ENCODE data around the gene TNPO3.
"Not testable (repeated sequence)": the region's sequence is repeated elsewhere in the genome, so short reads cannot be mapped to it uniquely, and the experiment has no call there.

Gene TNPO3

DNA sequence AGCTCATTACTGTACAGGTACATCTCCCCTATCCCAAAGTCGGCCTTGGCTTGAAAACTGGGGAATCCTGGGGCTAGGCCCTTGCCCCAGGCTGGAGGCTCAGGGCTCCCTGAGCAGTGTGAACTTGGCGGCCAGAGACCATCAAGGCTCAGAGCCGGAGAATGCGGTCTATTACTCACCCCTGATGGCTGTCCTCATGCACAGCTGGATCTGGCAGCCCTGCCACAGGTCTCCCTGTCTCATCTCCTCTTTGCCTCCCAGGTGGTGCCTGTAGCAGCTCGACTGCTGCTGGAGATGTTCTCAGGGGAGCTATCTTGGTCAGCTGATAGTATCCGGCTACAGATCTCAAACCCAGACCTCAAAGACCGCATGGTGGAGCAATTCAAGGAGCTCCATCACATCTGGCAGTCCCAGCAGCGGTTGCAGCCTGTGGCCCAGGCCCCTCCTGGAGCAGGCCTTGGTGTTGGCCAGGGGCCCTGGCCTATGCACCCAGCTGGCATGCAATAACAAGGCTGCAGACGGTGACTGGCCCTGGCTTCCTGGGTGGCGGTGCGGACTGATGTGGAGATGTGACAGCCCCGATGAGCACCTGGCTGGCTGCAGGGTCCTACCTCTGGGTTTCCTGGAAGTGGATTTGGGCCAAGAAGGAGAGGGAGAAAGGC lies 106.5 kb downstream of the TNPO3 start:
- TF ChIP-seq, protein P1, sequence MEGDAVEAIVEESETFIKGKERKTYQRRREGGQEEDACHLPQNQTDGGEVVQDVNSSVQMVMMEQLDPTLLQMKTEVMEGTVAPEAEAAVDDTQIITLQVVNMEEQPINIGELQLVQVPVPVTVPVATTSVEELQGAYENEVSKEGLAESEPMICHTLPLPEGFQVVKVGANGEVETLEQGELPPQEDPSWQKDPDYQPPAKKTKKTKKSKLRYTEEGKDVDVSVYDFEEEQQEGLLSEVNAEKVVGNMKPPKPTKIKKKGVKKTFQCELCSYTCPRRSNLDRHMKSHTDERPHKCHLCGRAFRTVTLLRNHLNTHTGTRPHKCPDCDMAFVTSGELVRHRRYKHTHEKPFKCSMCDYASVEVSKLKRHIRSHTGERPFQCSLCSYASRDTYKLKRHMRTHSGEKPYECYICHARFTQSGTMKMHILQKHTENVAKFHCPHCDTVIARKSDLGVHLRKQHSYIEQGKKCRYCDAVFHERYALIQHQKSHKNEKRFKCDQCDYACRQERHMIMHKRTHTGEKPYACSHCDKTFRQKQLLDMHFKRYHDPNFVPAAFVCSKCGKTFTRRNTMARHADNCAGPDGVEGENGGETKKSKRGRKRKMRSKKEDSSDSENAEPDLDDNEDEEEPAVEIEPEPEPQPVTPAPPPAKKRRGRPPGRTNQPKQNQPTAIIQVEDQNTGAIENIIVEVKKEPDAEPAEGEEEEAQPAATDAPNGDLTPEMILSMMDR (IDR thresholded peaks at IDR 0.05; ENCODE audit: low read depth, low read length, missing control alignments), result no peak
- in situ Hi-C loops (cut with HindIII; ENCODE audit: low sequenced_read_pairs), result no loop called here
- DNase-seq (ENCODE audit: low read depth), result no peak
- no peak overlapping the region for H3K4me3 ChIP-seq (ENCODE audit: low read depth, low read length)

- H3K4me3 ChIP-seq (ENCODE audit: low read depth, low read length), result no peak overlapping the region
- TF ChIP-seq, protein P1 (IDR thresholded peaks at IDR 0.05; ENCODE audit: low read depth, low read length, missing control alignments), result no peak
- no peak for DNase-seq (ENCODE audit: low read depth)
- in situ Hi-C loops (cut with HindIII; ENCODE audit: low sequenced_read_pairs), result no loop called here
These were observed 107.1 kb downstream of the TNPO3 start for GRCh38 chr7:128947854-128948253.

GRCh38 chr7:128946936-128947830 lies 107.7 kb downstream of the TNPO3 start:
- no peak for DNase-seq (ENCODE audit: low read depth)

GRCh38 chr7:128945668-128946366 lies 109.1 kb downstream of the TNPO3 start:
- H3K4me3 ChIP-seq (ENCODE audit: low read depth, low read length), result no peak overlapping the region
- TF ChIP-seq, protein P1 (IDR thresholded peaks at IDR 0.05; ENCODE audit: low read depth, low read length, missing control alignments), result no peak
- DNase-seq (ENCODE audit: low read depth), result no peak
- in situ Hi-C loops (cut with HindIII; ENCODE audit: low sequenced_read_pairs), result no loop called here

More at GRCh38 chr7:128946936-128947830, 107.7 kb downstream of the TNPO3 start:
- TF ChIP-seq, protein P1 (IDR thresholded peaks at IDR 0.05; ENCODE audit: low read depth, low read length, missing control alignments), result peak; percentile 6
- no peak overlapping the region for H3K4me3 ChIP-seq (ENCODE audit: low read depth, low read length)
- in situ Hi-C loops (cut with HindIII; ENCODE audit: low sequenced_read_pairs), result no loop called here

DNA sequence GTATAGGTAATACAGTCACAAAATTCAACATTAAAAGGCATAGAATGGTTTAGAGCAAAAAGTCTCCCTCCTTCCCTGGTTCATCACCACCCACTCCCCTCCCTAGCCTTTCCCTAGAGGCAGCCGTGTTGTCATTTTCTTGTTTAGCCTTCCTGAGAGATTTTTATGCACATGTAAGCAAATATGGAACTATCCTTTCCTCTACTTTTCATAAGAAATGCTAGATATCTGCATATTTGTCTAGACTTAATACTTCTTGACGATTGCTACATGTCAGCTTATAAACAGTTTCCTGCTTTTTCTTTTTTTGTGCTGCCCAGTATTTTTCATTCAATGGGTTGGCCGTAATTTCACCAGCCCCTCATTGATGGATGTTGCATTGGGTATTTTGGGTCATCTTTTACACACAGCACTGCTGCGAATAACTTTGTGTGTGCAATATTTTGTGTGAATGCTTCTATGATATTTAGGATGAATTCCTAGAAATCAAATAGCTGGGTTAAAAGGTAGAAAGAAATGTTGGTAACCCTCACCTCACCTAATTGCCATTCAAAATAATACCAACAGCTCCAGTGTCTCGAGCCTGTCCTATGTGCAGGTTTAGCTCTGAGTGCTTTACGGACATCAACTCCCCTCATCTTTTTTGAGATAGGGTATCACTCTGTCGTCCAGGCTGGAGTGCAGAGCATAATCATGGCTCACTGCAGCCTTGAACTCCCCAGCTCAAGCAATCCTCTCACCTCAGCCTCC lies 110.2 kb downstream of the TNPO3 start:
- H3K4me3 ChIP-seq (ENCODE audit: low read depth, low read length), result no peak overlapping the region
- in situ Hi-C loops (cut with HindIII; ENCODE audit: low sequenced_read_pairs), result no loop called here
- TF ChIP-seq, protein P1 (IDR thresholded peaks at IDR 0.05; ENCODE audit: low read depth, low read length, missing control alignments), result no peak
- DNase-seq (ENCODE audit: low read depth), result no peak

DNA sequence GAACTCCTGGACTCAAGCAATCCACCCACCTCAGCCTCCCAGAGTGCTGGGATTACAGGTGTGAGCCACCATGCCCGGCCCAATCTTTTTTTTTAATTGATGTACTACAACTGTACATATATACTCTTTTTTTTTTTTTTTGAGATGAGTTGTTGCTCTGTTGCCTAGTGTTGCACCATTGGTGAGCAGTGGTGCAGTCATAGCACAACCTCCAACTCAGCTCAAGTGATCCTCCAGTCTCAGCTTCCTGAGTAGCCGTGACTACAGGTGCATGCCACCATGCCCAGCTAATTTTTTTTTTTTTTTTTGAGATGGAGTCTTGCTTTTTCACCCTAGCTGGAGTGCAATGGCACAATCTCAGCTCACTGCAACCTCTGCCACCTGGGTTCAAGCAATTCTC lies 111.7 kb downstream of the TNPO3 start:
- H3K4me3 ChIP-seq (ENCODE audit: low read depth, low read length); DNase-seq (ENCODE audit: low read depth); in situ Hi-C loops (cut with HindIII; ENCODE audit: low sequenced_read_pairs): not testable (repeated sequence)

All from astrocyte of the cerebellum (primary cell).